C4-2B (cell line): ENCODE results near the gene C4orf50.

Experiments
- H3K27ac ChIP-seq: fragments of 450-650 bp; 2 replicates; pipeline ENCODE4 v1.5.1; 2017
- ZFX ChIP-seq: fragments of 450-650 bp; IDR thresholded peaks from 2 replicates; pipeline ENCODE4 v1.6.1; 2017
- TF ChIP-seq, protein P1 (sequence below): fragments of 450-650 bp; conservative IDR thresholded peaks from 2 replicates; pipeline ENCODE4 v1.5.1; 2017; ENCODE audit warnings: mild to moderate bottlenecking

The C4orf50 gene

DNA sequence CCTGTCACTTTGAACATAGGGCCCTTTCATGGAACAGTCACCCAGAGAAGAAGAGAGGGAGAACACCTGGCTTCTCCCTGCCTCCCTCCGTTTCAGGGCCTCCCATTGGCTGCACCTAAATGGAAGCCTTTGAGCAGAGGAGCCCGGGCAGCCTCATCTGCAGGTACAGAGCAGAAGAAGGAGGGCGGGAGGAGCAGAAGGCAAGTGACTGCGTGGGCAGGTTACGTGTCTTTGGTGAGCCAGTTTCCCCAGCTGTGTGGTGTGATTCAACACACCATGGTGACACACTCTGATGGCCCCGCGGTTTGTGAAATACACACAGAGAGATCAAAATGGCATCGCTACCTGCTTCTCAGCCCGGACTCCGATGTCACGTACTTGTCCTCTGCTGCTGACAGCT lies 431 bp downstream of the C4orf50 start:
- TF ChIP-seq ZFX: no peak
- TF ChIP-seq, protein P1, sequence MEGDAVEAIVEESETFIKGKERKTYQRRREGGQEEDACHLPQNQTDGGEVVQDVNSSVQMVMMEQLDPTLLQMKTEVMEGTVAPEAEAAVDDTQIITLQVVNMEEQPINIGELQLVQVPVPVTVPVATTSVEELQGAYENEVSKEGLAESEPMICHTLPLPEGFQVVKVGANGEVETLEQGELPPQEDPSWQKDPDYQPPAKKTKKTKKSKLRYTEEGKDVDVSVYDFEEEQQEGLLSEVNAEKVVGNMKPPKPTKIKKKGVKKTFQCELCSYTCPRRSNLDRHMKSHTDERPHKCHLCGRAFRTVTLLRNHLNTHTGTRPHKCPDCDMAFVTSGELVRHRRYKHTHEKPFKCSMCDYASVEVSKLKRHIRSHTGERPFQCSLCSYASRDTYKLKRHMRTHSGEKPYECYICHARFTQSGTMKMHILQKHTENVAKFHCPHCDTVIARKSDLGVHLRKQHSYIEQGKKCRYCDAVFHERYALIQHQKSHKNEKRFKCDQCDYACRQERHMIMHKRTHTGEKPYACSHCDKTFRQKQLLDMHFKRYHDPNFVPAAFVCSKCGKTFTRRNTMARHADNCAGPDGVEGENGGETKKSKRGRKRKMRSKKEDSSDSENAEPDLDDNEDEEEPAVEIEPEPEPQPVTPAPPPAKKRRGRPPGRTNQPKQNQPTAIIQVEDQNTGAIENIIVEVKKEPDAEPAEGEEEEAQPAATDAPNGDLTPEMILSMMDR: no peak
- H3K27ac ChIP-seq: no peak overlapping the region

DNA sequence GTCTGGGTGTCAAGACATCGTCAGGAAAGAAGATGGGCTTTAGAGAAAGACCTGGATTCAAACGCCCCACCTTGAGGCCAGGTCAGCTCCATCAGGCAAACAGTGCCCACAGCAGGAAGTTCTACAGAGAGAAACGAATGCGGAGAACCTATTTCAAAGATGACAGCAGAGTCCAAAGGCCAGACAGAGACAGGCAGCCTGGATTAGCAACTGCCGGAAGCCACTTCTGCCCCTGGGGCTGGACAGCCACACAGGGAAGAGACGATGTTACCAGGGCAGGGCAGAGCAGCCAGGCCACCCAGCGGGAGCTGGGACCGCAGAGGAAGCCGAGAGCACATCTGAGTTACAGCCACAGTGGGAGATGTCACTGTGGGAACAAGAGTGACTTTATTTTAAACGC lies 1.2 kb downstream of the C4orf50 start:
- no peak overlapping the region for H3K27ac ChIP-seq

DNA sequence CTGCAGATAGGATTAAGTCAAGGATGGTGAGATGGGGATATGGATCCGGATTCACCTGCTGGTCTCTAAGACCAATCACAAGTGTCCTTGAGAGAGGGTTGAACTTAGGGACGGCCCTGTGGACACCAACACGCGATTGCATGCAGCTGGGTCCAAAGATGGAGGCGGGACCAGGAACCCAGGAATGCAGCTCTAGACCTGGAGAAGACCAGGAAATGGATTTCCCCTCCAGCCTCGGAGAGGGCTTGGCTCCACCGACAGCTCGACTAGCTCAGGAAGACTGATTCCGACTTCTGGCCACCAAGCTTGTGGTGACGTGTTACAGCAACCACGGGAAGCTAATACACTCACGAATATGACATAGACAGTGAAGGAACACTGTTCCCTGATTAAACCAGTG lies 4.7 kb downstream of the C4orf50 start:
- H3K27ac ChIP-seq: no peak overlapping the region
- TF ChIP-seq ZFX: no peak
- TF ChIP-seq, protein P1: no peak

More for the DNA sequence above, 1.2 kb downstream of the C4orf50 start:
- TF ChIP-seq, protein P1: no peak
- TF ChIP-seq ZFX: no peak

DNA sequence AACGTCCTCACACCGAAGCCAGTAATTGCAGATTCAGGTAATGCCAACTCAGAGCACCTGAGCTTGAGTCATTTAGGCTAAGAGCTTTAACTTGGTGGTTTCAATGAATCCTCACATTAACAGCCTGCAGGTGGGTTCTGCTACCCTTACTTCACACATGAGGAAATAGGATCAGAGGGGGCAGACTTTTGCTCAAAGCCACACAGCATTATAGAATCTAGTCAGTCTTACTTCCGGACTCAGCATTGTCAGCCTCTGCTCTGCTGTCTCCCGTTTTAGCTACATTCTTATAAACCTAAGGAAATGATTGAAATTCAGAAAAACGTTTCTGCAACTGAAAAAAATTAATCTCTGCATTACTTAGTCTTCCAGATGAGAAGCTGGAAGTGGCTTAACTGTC lies 6.0 kb downstream of the C4orf50 start:
- no peak overlapping the region for H3K27ac ChIP-seq
- TF ChIP-seq, protein P1: no peak
- TF ChIP-seq ZFX: no peak

DNA sequence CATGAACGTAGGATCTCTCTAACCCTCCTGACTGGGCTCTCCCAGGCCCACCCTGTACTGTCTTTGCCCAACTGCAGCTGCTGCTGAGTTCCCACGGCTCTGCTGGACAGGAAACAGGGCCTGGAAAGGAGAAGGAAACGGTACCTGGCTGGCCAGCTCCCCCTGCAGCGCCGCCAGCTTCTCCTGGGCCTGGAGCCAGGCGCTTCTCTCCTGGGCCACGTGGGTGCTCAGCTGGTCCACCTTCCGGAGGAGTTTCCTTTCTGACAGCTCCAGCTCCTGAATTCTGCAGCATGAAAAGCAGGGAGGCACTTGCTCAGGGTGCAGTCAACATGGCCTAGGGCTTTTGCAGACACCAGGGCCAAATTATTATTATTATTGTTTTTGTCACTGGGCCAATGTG lies 6.5 kb downstream of the C4orf50 start:
- peak overlapping the region; percentile 27 for H3K27ac ChIP-seq
- TF ChIP-seq ZFX: no peak
- TF ChIP-seq, protein P1: no peak

DNA sequence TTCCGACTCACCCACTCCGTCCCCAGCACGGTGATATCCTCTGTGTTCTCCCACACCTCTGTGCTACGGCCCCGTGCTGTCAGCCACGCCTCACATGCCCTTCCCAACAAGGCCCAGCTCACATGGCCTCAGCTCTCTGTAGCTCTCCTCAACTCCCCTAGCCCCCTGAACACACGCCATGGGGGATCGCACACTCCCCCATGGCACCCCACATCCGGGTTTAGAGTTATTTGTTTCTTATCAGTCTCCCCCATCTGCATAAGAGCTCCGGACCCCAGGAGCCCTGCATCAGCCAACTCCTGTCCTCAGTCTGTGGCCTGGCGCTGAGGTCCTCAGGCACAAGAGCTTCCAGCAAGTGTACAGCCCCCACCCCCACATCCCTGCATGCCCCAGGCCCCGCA lies 7.0 kb downstream of the C4orf50 start:
- TF ChIP-seq, protein P1: no peak
- no peak for TF ChIP-seq ZFX
- peak overlapping the region; percentile 27 for H3K27ac ChIP-seq

DNA sequence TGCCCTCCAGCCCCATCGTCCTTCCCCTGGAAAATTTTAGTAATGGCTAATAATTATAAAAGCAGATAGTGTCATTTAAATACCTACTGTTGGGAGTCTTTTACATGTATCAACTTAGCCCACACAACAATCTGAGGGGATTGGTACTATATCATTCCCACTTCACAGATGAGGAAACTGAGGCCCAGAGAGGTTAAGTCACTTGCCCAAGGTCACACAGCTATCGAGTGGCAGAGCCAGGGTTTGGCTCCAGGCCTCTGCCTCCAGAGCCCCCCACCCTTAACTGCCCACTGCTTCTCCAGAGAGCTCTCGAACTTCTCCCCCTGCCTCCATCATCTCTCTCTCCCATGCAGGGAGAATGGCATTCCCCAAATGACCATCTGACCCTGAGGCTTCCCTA lies 7.4 kb downstream of the C4orf50 start:
- no peak for TF ChIP-seq ZFX
- TF ChIP-seq, protein P1: no peak
- H3K27ac ChIP-seq: no peak overlapping the region
